PC-9 (cell line): ENCODE data around the gene IL1R1. TPM values are rescaled to one million over a fixed set of nuclear protein-coding genes. Genes with fewer than 3 reads are reported as not detected.
"Not testable (repeated sequence)": the region's sequence is repeated elsewhere in the genome, so short reads cannot be mapped to it uniquely, and the experiment has no call there.

Experiments
- BruUV-seq: library from RNA; stranded (reverse); fragments of 400-500 nt; replicated peaks from 2 replicates; lab custom pipeline; 2021; lab: Mats Ljungman, UMichigan
- CTCF ChIA-PET: fragments of 300-600 bp; sonication (Branson Sonifier 250); formaldehyde crosslinking; loops from one replicate; lab custom pipeline; 2022; ENCODE audit warnings: antibody characterized with exemption; lab: Charles Lee
- POLR2A ChIA-PET: fragments of 300-600 bp; sonication (Branson Sonifier 250); formaldehyde crosslinking; loops from one replicate; lab custom pipeline; 2022; ENCODE audit warnings: antibody characterized with exemption; ENCODE audit not compliant: unreplicated experiment; lab: Charles Lee
- DNase-seq, 2 experiments: peaks; one replicate each; pipeline versions ENCODE4 v3.0.0 to v3.0.0-alpha.2; 2015 to 2022; ENCODE audit warnings: mixed read lengths in 1 of 2
- H2AFZ ChIP-seq: fragments of 200-600 bp; sonication (generic); 2 replicates; pipeline ENCODE4 v1.8.1; 2017; ENCODE audit warnings: antibody characterized with exemption
- H3F3A ChIP-seq: fragments of 200-600 bp; sonication (generic); 2 replicates; pipeline ENCODE4 v1.8.1; 2017; ENCODE audit warnings: antibody characterized with exemption, mild to moderate bottlenecking, low read depth; ENCODE audit not compliant: insufficient read depth
- H3K27ac ChIP-seq: fragments of 200-600 bp; sonication (generic); 2 replicates; pipeline ENCODE4 v1.6.1; 2016; ENCODE audit warnings: mixed run types
- H3K27me3 ChIP-seq: fragments of 200-600 bp; sonication (generic); 2 replicates; pipeline ENCODE4 v1.6.1; 2016; ENCODE audit warnings: low read depth, mixed run types; ENCODE audit not compliant: insufficient read depth
- H3K36me3 ChIP-seq: fragments of 200-600 bp; sonication (generic); 2 replicates; pipeline ENCODE4 v1.6.1; 2016; ENCODE audit warnings: low read depth, mixed run types
- H3K4me1 ChIP-seq: fragments of 200-600 bp; sonication (generic); replicated peaks from 2 replicates; pipeline ENCODE4 v1.6.1; 2016; ENCODE audit warnings: mixed run types; ENCODE audit not compliant: insufficient read depth
- H3K4me2 ChIP-seq: fragments of 200-600 bp; sonication (generic); 2 replicates; pipeline ENCODE4 v1.6.1; 2017; ENCODE audit warnings: mixed run types
- H3K4me3 ChIP-seq: fragments of 200-600 bp; sonication (generic); 2 replicates; pipeline ENCODE4 v1.6.1; 2016; ENCODE audit warnings: mixed run types
- H3K79me2 ChIP-seq: fragments of 200-600 bp; sonication (generic); 2 replicates; pipeline ENCODE4 v1.6.1; 2017; ENCODE audit warnings: low read depth, mixed run types
- H3K9me2 ChIP-seq: fragments of 200-600 bp; sonication (generic); 2 replicates; pipeline ENCODE4 v1.8.1; 2017; ENCODE audit warnings: mild to moderate bottlenecking; ENCODE audit not compliant: insufficient read depth
- H3K9me3 ChIP-seq: fragments of 200-600 bp; sonication (generic); 2 replicates; pipeline ENCODE4 v1.8.1; 2016; ENCODE audit warnings: low read depth; ENCODE audit not compliant: insufficient read depth
- H4K20me1 ChIP-seq: fragments of 200-600 bp; sonication (generic); 2 replicates; pipeline ENCODE4 v1.8.1; 2017; ENCODE audit not compliant: insufficient read depth
- EZH2 ChIP-seq: fragments of 200-600 bp; sonication (generic); IDR thresholded peaks from 2 replicates; pipeline ENCODE4 v1.8.0; 2017; ENCODE audit warnings: antibody characterized with exemption, low read depth
- intact Hi-C: fragments of 100-400 bp; cut with micrococcal nuclease; formaldehyde crosslinking; loops from one replicate; pipeline ENCODE4 v1.10.0; 2022; ENCODE audit not compliant: unreplicated experiment
- total RNA-seq: library from RNA; stranded (reverse); gene quantifications from 2 replicates; pipeline ENCODE4 v1.2.3, GENCODE V29; 2021
- TF ChIP-seq, protein P1 (sequence below): fragments of 200-600 bp; sonication (generic); conservative IDR thresholded peaks from 2 replicates; pipeline ENCODE4 v1.6.1; 2017; ENCODE audit warnings: mixed run types, antibody characterized with exemption, mild to moderate bottlenecking, moderate library complexity

IL1R1 gene
- total RNA-seq, 1 experiment from 2014 or later = 6.5 TPM

GRCh38 chr2:102103284-102103683 is 39.3 kb upstream of the IL1R1 start:
- ChIA-PET CTCF (no interaction called here), POLR2A (no interaction called here)
- H4K20me1 ChIP-seq = no peaks in the 10 kb centered on the region
- H3K9me3 ChIP-seq = no peaks in the 10 kb centered on the region
- H3K4me2 ChIP-seq = no peak overlapping the region
- H3K36me3 ChIP-seq = no peaks in the 10 kb centered on the region
- H3K4me1 ChIP-seq = peaks cover 40% of the 10 kb centered on the region
- no peak overlapping the region for H2AFZ ChIP-seq
- no peaks in the 10 kb centered on the region for H3K27me3 ChIP-seq
- no peak for DNase-seq
- peaks cover 35% of the 10 kb centered on the region for H3F3A ChIP-seq
- no peak overlapping the region for H3K4me3 ChIP-seq
- H3K79me2 ChIP-seq = no peaks in the 10 kb centered on the region
- H3K9me2 ChIP-seq = no peaks in the 10 kb centered on the region
- no peak overlapping the region for H3K27ac ChIP-seq
- TF ChIP-seq, protein P1, sequence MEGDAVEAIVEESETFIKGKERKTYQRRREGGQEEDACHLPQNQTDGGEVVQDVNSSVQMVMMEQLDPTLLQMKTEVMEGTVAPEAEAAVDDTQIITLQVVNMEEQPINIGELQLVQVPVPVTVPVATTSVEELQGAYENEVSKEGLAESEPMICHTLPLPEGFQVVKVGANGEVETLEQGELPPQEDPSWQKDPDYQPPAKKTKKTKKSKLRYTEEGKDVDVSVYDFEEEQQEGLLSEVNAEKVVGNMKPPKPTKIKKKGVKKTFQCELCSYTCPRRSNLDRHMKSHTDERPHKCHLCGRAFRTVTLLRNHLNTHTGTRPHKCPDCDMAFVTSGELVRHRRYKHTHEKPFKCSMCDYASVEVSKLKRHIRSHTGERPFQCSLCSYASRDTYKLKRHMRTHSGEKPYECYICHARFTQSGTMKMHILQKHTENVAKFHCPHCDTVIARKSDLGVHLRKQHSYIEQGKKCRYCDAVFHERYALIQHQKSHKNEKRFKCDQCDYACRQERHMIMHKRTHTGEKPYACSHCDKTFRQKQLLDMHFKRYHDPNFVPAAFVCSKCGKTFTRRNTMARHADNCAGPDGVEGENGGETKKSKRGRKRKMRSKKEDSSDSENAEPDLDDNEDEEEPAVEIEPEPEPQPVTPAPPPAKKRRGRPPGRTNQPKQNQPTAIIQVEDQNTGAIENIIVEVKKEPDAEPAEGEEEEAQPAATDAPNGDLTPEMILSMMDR = no peak
- no peak for TF ChIP-seq EZH2
- intact Hi-C loops = no loop called here
- BruUV-seq = no TSS peak

GRCh38 chr2:102103992-102104871 is 38.3 kb upstream of the IL1R1 start:
- H3K27ac ChIP-seq = no peak overlapping the region
- POLR2A ChIA-PET = interaction anchor here (0.6 to 1.0 kb wide), 2 partner anchors 54 to 71 kb away, joined by 3 to 4 read pairs; no protein-coding TSS in a partner anchor
- no peak overlapping the region for H3K4me2 ChIP-seq
- peaks cover 25% of the 10 kb centered on the region for H3F3A ChIP-seq
- H4K20me1 ChIP-seq = no peaks in the 10 kb centered on the region
- H3K4me3 ChIP-seq = no peak overlapping the region
- H3K36me3 ChIP-seq = no peaks in the 10 kb centered on the region
- intact Hi-C loops = no loop called here
- H3K27me3 ChIP-seq = no peaks in the 10 kb centered on the region
- no peaks in the 10 kb centered on the region for H3K9me2 ChIP-seq
- no peak for TF ChIP-seq EZH2
- TF ChIP-seq, protein P1 = no peak
- H2AFZ ChIP-seq = no peak overlapping the region
- peak in 1 of 2 experiments; percentile 37 for DNase-seq
- CTCF ChIA-PET = interaction anchor here (1.1 kb wide), 1 partner anchor 137 kb away, joined by 3 read pairs; no protein-coding TSS in a partner anchor
- no TSS peak for BruUV-seq
- no peaks in the 10 kb centered on the region for H3K79me2 ChIP-seq
- no peaks in the 10 kb centered on the region for H3K9me3 ChIP-seq
- H3K4me1 ChIP-seq = peaks cover 30% of the 10 kb centered on the region

GRCh38 chr2:102106133-102106556 is 36.4 kb upstream of the IL1R1 start:
- Histone ChIP-seq H3K27me3 (no peaks in the 10 kb centered on the region), H3K4me1 (peaks cover 11% of the 10 kb centered on the region), H3K4me3 (no peak overlapping the region), H3K27ac (no peak overlapping the region), H3K79me2 (no peaks in the 10 kb centered on the region), H3K9me2 (no peaks in the 10 kb centered on the region), H3F3A (peaks cover 6% of the 10 kb centered on the region), H3K4me2 (no peak overlapping the region), H4K20me1 (no peaks in the 10 kb centered on the region), H2AFZ (no peak overlapping the region), H3K36me3 (no peaks in the 10 kb centered on the region), H3K9me3 (no peaks in the 10 kb centered on the region)
- DNase-seq = no peak
- no TSS peak for BruUV-seq
- CTCF ChIA-PET = interaction anchor here (0.6 to 0.7 kb wide), 2 partner anchors 60 to 107 kb away, joined by 3 to 5 read pairs; no protein-coding TSS in a partner anchor
- no peak for TF ChIP-seq EZH2
- TF ChIP-seq, protein P1 = no peak
- intact Hi-C loops = no loop called here
- POLR2A ChIA-PET = no interaction called here

DNA sequence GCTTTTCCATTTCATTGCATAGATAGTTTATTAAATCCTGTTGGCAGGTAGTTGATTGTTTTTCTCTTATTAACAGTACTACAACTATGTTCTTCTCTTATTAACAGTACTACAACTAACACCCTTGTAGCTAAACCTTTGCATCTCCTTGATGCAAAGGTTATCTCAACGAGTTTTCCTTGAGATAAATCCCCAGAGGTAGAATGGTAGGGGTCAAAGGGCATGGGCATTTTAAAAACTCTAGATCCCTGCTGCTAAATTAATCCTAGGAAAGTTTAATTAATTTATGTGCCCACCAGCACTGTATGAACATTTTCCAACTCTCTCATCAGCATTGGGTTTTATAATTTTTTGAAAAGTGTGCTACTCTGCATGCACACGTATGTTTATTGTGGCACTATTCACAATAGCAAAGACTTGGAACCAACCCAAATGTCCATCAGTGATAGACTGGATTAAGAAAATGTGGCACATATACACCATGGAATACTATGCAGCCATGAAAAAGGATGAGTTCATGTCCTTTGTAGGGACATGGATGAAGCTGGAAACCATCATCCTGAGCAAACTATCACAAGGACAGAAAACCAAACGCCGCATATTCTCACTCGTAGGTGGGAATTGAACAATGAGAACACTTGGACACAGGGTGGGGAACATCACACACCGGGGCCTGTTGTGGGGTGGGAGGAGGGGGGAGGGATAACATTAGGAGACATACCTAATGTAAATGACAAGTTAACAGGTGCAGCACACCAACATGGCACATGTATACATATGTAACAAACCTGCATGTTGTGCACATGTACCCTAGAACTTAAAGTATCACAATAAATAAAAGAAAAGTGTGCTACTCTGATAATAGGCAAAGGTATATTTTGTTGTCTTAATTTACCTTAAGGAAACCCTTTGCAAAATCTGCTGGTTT is 35.5 kb upstream of the IL1R1 start:
- H3K9me2 ChIP-seq, CTCF ChIA-PET, intact Hi-C loops, H3K36me3 ChIP-seq, H3K27ac ChIP-seq, H3F3A ChIP-seq, H3K9me3 ChIP-seq, H3K4me1 ChIP-seq, H3K4me2 ChIP-seq, H3K4me3 ChIP-seq, BruUV-seq, H2AFZ ChIP-seq, POLR2A ChIA-PET, DNase-seq, H3K79me2 ChIP-seq, H3K27me3 ChIP-seq, H4K20me1 ChIP-seq: not testable (repeated sequence)
